Measurements from ENCODE around the gene CES2. TPM values are rescaled to one million over a fixed set of nuclear protein-coding genes. Genes with fewer than 3 reads are reported as not detected.

Gene CES2
- total and polyA plus RNA-seq, 10 of the 15 experiments (the other 5 are each of a cell fraction or from before 2014, with no cell fraction given) = 1.6 to 33.7 (median 21.0) TPM

- TF ChIP-seq MYC (IDR thresholded peaks at IDR 0.05; ENCODE audit: insufficient read depth, insufficient read length, insufficient replicate concordance, low read length, severe bottlenecking) = no peak
- no peak for TF ChIP-seq EED (IDR thresholded peaks at IDR 0.05; ENCODE audit: low read depth)
- peak; percentile 45 to 53; a peak in 3 of 4 replicates for TF ChIP-seq IKZF2 (IDR thresholded peaks at IDR 0.05)
- no peak for TF ChIP-seq STAT3 (IDR thresholded peaks at IDR 0.05; ENCODE audit: low read depth, low read length)
- no peak for TF ChIP-seq E4F1 (IDR thresholded peaks at IDR 0.05; ENCODE audit: borderline replicate concordance, partially characterized antibody)
- peak; percentile 42; the same call in 1 of the 2 replicates for TF ChIP-seq NR2F1 (conservative IDR thresholded peaks at IDR 0.05)
- TF ChIP-seq BCL11A (IDR thresholded peaks at IDR 0.05; ENCODE audit: low read depth, low read length) = no peak
- no peak for TF ChIP-seq SUPT20H (IDR thresholded peaks at IDR 0.05; ENCODE audit: borderline replicate concordance, control insufficient read depth, low read depth, low read length)
- no peak for TF ChIP-seq BMI1 (IDR thresholded peaks at IDR 0.05; ENCODE audit: borderline replicate concordance)
- TF ChIP-seq CHD1 (IDR thresholded peaks at IDR 0.05; ENCODE audit: low read depth, low read length) = no peak
- TF ChIP-seq BRCA1 (IDR thresholded peaks at IDR 0.05; ENCODE audit: low read depth, low read length) = no peak
- TF ChIP-seq REST (IDR thresholded peaks at IDR 0.05; ENCODE audit: low read depth, low read length) = no peak
- no peak for TF ChIP-seq EZH2 (IDR thresholded peaks at IDR 0.05; ENCODE audit: borderline replicate concordance, control insufficient read depth, low read depth, low read length)
- no peak for TF ChIP-seq KAT2A (conservative IDR thresholded peaks at IDR 0.05; ENCODE audit: control insufficient read depth, low read depth, low read length)
- no peak for TF ChIP-seq FOXK2 (IDR thresholded peaks at IDR 0.05)
- TF ChIP-seq EP300 (IDR thresholded peaks at IDR 0.05; ENCODE audit: borderline replicate concordance in 1 of 2, control insufficient read depth in 1 of 2, low read depth in 2 of 2, low read length in 2 of 2) = 0 out of 4 replicates have a peak, but pooled peaks of 1 of the 2 experiments have one; percentile 13
- TF ChIP-seq, protein P1, sequence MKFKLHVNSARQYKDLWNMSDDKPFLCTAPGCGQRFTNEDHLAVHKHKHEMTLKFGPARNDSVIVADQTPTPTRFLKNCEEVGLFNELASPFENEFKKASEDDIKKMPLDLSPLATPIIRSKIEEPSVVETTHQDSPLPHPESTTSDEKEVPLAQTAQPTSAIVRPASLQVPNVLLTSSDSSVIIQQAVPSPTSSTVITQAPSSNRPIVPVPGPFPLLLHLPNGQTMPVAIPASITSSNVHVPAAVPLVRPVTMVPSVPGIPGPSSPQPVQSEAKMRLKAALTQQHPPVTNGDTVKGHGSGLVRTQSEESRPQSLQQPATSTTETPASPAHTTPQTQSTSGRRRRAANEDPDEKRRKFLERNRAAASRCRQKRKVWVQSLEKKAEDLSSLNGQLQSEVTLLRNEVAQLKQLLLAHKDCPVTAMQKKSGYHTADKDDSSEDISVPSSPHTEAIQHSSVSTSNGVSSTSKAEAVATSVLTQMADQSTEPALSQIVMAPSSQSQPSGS (IDR thresholded peaks at IDR 0.05; ENCODE audit: low read length) = no peak
- no peak for TF ChIP-seq HDAC6 (IDR thresholded peaks at IDR 0.05; ENCODE audit: unreplicated experiment)
- TF ChIP-seq CEBPB (IDR thresholded peaks at IDR 0.05; ENCODE audit: borderline replicate concordance in 1 of 2, low read depth in 2 of 2, low read length in 2 of 2) = no peak
These were observed 8.3 kb upstream of the CES2 start (continued) for GRCh38 chr16:66926961-66927436.
